Calu3 (cell line): Measurements from ENCODE around the gene ZDHHC1. TPM values are rescaled to one million over a fixed set of nuclear protein-coding genes. Genes with fewer than 3 reads are reported as not detected.

Source experiments
- BruUV-seq: library from RNA; stranded (reverse); fragments of 400-500 nt; replicated peaks from 2 replicates; lab custom pipeline; 2021; lab: Mats Ljungman, UMichigan
- CTCF ChIA-PET: fragments of 300-600 bp; sonication (Branson Sonifier 250); formaldehyde crosslinking; loops from one replicate; lab custom pipeline; 2022; ENCODE audit warnings: antibody characterized with exemption; lab: Charles Lee
- DNase-seq: peaks from one replicate; pipeline ENCODE4 v3.0.0; 2022
- H3K27ac Mint-ChIP-seq: one replicate; pipeline ENCODE4 v1.8.0; 2022; ENCODE audit warnings: mixed read lengths; ENCODE audit not compliant: unreplicated experiment
- H3K27me3 Mint-ChIP-seq: one replicate; pipeline ENCODE4 v1.8.0; 2022; ENCODE audit warnings: mixed read lengths; ENCODE audit not compliant: unreplicated experiment
- H3K36me3 Mint-ChIP-seq: one replicate; pipeline ENCODE4 v1.8.0; 2022; ENCODE audit warnings: mild to moderate bottlenecking, moderate library complexity, mixed read lengths; ENCODE audit not compliant: insufficient read depth, unreplicated experiment
- H3K4me1 Mint-ChIP-seq: one replicate; pipeline ENCODE4 v1.8.0; 2022; ENCODE audit warnings: mild to moderate bottlenecking, low read depth, mixed read lengths; ENCODE audit not compliant: unreplicated experiment
- H3K4me3 Mint-ChIP-seq: one replicate; pipeline ENCODE4 v1.8.0; 2022; ENCODE audit warnings: mild to moderate bottlenecking, low read depth, moderate library complexity, mixed read lengths; ENCODE audit not compliant: unreplicated experiment
- H3K9me3 Mint-ChIP-seq: one replicate; pipeline ENCODE4 v1.8.0; 2022; ENCODE audit warnings: low read depth, mixed read lengths; ENCODE audit not compliant: unreplicated experiment
- intact Hi-C: fragments of 100-400 bp; cut with micrococcal nuclease; formaldehyde crosslinking; loops from one replicate; pipeline ENCODE4 v1.10.0; 2022; ENCODE audit not compliant: unreplicated experiment
- total RNA-seq: library from RNA; stranded (reverse); gene quantifications from 2 replicates; pipeline ENCODE4 v1.2.3, GENCODE V29; 2022
- TF ChIP-seq, protein P1 (sequence below): fragments of 200-600 bp; IDR thresholded peaks from one replicate; pipeline ENCODE4 v1.8.0; 2022; ENCODE audit warnings: antibody characterized with exemption; ENCODE audit not compliant: unreplicated experiment

Gene ZDHHC1
- total RNA-seq, 1 experiment from 2014 or later = 22.6 TPM

DNA sequence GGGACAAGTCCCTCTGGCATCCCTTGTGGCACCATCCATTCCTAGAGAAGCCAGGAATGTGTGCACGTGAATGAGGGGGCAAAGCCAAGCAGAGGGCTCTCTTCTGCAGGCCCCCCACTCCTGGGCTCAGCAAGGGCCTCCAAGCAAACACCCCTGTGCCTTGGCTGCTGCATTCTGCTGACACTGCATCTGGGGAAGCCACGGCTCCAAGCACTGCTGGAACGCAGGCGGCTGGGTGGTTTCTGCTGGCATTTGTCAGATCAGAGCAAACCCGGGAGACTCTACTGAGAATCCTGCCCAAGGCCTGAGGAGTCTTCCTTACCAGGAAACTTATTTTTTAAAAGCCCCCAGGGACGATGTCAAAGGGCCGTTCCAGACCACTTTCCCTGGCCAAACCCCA lies 41.3 kb upstream of the ZDHHC1 start:
- CTCF ChIA-PET = interaction anchor here (0.6 to 1.3 kb wide), 2 partner anchors 26 to 27 kb away, joined by 3 to 4 read pairs; partner anchors contain the start of gene HSD11B2
- TF ChIP-seq, protein P1, sequence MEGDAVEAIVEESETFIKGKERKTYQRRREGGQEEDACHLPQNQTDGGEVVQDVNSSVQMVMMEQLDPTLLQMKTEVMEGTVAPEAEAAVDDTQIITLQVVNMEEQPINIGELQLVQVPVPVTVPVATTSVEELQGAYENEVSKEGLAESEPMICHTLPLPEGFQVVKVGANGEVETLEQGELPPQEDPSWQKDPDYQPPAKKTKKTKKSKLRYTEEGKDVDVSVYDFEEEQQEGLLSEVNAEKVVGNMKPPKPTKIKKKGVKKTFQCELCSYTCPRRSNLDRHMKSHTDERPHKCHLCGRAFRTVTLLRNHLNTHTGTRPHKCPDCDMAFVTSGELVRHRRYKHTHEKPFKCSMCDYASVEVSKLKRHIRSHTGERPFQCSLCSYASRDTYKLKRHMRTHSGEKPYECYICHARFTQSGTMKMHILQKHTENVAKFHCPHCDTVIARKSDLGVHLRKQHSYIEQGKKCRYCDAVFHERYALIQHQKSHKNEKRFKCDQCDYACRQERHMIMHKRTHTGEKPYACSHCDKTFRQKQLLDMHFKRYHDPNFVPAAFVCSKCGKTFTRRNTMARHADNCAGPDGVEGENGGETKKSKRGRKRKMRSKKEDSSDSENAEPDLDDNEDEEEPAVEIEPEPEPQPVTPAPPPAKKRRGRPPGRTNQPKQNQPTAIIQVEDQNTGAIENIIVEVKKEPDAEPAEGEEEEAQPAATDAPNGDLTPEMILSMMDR = no peak
- intact Hi-C loops = no loop called here
- no peak overlapping the region for H3K27ac Mint-ChIP-seq
- H3K27me3 Mint-ChIP-seq = no peaks in the 10 kb centered on the region
- no peak overlapping the region for H3K4me3 Mint-ChIP-seq
- BruUV-seq = no TSS peak
- H3K9me3 Mint-ChIP-seq = no peaks in the 10 kb centered on the region
- H3K4me1 Mint-ChIP-seq = peaks cover 26% of the 10 kb centered on the region
- peaks cover 5% of the 10 kb centered on the region for H3K36me3 Mint-ChIP-seq
- DNase-seq = no peak

DNA sequence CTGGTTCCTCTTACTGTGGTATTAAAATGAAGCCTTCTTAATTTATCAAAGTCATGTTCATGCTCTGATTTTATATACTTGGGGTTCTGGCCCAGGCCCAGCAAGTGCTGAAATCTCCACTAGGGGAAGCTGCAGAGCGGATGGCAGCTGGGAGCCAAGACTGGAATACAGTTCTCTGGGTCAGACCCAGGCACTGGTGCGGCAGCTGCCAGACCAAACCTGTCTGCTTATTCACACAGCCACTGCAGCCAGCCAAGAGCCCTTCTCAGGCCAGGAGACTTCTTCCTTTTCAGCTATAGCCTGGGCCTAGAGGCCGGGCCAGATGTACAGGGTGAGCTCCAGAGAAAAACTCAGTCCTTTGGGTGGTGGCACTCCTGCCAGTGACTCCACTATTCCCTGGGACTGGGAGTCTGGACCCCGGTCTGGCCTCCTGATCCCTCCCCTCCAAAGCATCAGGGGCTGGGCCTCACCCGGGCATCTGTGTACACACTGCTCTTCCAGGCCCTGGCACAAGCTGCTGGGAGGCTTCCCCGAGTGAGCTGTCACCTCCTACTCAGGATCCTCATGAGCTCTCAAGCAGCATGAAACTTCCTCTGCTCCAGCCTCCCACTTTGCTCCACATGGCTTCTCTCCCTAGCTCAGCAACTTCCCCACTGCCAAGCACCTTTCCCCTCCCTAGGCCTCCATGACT lies 40.3 kb upstream of the ZDHHC1 start:
- intact Hi-C loops = no loop called here
- Mint-ChIP-seq H3K4me1 (peaks cover 17% of the 10 kb centered on the region), H3K27ac (no peak overlapping the region), H3K36me3 (no peaks in the 10 kb centered on the region), H3K4me3 (no peak overlapping the region), H3K27me3 (no peaks in the 10 kb centered on the region), H3K9me3 (no peaks in the 10 kb centered on the region)
- TF ChIP-seq, protein P1 = no peak
- no peak for DNase-seq
- CTCF ChIA-PET = interaction anchor here (0.9 to 1.1 kb wide), 3 partner anchors 9 to 28 kb away, joined by 3 to 4 read pairs (median 3); no protein-coding TSS in a partner anchor
- no TSS peak for BruUV-seq

DNA sequence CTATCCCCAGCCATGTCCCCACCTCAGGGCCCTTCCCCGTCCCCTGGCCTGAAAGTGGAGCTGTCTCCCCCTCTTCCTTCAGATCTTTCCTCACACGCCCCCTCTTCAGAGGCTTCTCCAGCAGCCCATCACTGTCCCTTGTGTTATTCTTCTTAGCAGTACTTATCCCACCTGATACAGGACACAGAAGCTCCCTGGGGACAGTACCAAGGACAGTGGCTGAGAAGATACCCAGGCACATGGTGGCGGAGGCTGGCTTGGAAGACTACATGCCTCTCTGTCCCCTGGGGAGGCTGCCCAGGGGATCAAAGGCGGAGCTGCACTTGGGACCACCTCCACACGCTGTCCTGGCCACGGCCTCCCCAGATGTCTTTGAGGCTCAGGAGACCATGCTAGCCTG lies 38.6 kb upstream of the ZDHHC1 start:
- Mint-ChIP-seq H3K27ac (no peak overlapping the region), H3K9me3 (no peaks in the 10 kb centered on the region), H3K27me3 (no peaks in the 10 kb centered on the region), H3K4me1 (peaks cover 10% of the 10 kb centered on the region), H3K4me3 (no peak overlapping the region), H3K36me3 (peaks cover 7% of the 10 kb centered on the region)
- BruUV-seq = no TSS peak
- TF ChIP-seq, protein P1 = no peak
- no peak for DNase-seq
- CTCF ChIA-PET = no interaction called here
- intact Hi-C loops = no loop called here

GRCh38 chr16:67454104-67454503 lies 37.8 kb upstream of the ZDHHC1 start:
- DNase-seq = no peak
- BruUV-seq = no TSS peak
- TF ChIP-seq, protein P1 = no peak
- no peak overlapping the region for H3K4me3 Mint-ChIP-seq
- intact Hi-C loops = no loop called here
- no peaks in the 10 kb centered on the region for H3K27me3 Mint-ChIP-seq
- H3K9me3 Mint-ChIP-seq = no peaks in the 10 kb centered on the region
- peaks cover 9% of the 10 kb centered on the region for H3K36me3 Mint-ChIP-seq
- H3K4me1 Mint-ChIP-seq = peaks cover 10% of the 10 kb centered on the region
- CTCF ChIA-PET = no interaction called here
- no peak overlapping the region for H3K27ac Mint-ChIP-seq
